ENCODE results near the gene MYL7.
A peak's percentile ranks its signal among the peaks of the same experiment; 100 is the strongest.
"Not testable (repeated sequence)": the region's sequence is repeated elsewhere in the genome, so short reads cannot be mapped to it uniquely, and the experiment has no call there.

MYL7 gene

GRCh38 chr7:44142028-44142427 lies 896 bp upstream of the MYL7 start:
- intact Hi-C loops (cut with DNase I) = no loop called here
- DNase-seq = no peak

GRCh38 chr7:44140341-44140740 lies 791 bp downstream of the MYL7 start:
- DNase-seq = no peak
- intact Hi-C loops (cut with DNase I) = no loop called here

- no peak for DNase-seq
- intact Hi-C loops (cut with DNase I) = no loop called here
Measured at GRCh38 chr7:44139311-44140010, 1.7 kb downstream of the MYL7 start.

- intact Hi-C loops (cut with DNase I) = no loop called here
- DNase-seq = no peak
Measured at GRCh38 chr7:44138698-44139097, 2.4 kb downstream of the MYL7 start.

- intact Hi-C loops (cut with DNase I) = no loop called here
- DNase-seq = no peak
Measured at GRCh38 chr7:44136731-44137130, 4.4 kb downstream of the MYL7 start.

GRCh38 chr7:44134943-44135628 lies 6.0 kb downstream of the MYL7 start:
- peak in 2 of 42 donors; percentile 24 to 30 for DNase-seq

GRCh38 chr7:44133295-44133694 lies 7.8 kb downstream of the MYL7 start:
- intact Hi-C loops (cut with DNase I) = no loop called here

More at GRCh38 chr7:44134943-44135628, 6.0 kb downstream of the MYL7 start:
- intact Hi-C loops (cut with DNase I) = no loop called here

GRCh38 chr7:44132039-44132438 lies 9.1 kb downstream of the MYL7 start:
- DNase-seq = no peak
- intact Hi-C loops (cut with DNase I) = no loop called here

More at GRCh38 chr7:44133295-44133694, 7.8 kb downstream of the MYL7 start:
- no peak for DNase-seq

GRCh38 chr7:44131173-44132029 lies 9.7 kb downstream of the MYL7 start:
- no peak for DNase-seq
- intact Hi-C loops (cut with DNase I) = no loop called here

- intact Hi-C loops (cut with DNase I) = loop anchor here (10.0 kb wide), 1 partner anchor 84 kb away; the partner anchor contains the start of gene DBNL
- DNase-seq = no peak
Measured at GRCh38 chr7:44128721-44129582, 12.2 kb downstream of the MYL7 start.

GRCh38 chr7:44127161-44127560 lies 14.0 kb downstream of the MYL7 start:
- intact Hi-C loops (cut with DNase I) = loop anchor here (10.0 kb wide), 1 partner anchor 82 kb away; the partner anchor contains the start of gene DBNL
- no peak for DNase-seq

GRCh38 chr7:44126574-44126973 lies 14.6 kb downstream of the MYL7 start:
- DNase-seq = not testable (repeated sequence)
- intact Hi-C loops (cut with DNase I) = loop anchor here (10.0 kb wide), 1 partner anchor 82 kb away; the partner anchor contains the start of gene DBNL

- intact Hi-C loops (cut with DNase I) = loop anchor here (10.0 kb wide), 1 partner anchor 80 kb away; the partner anchor contains the start of gene DBNL
- DNase-seq = no peak
Measured at GRCh38 chr7:44124822-44125202, 16.3 kb downstream of the MYL7 start.

GRCh38 chr7:44123190-44124003 lies 17.7 kb downstream of the MYL7 start, which contains the start of gene POLD2:
Gene POLD2, minus strand, starts transcription at chr7:44123548. Its CDS starts 1,495 bp downstream, at chr7:44122053.
- DNase-seq = peak; percentile 95 to 99 (median 99)
- intact Hi-C loops (cut with DNase I) = loop anchor here (10.0 kb wide), 1 partner anchor 79 kb away; the partner anchor contains the start of gene DBNL

- no peak for DNase-seq
- intact Hi-C loops (cut with DNase I) = loop anchor here (10.0 kb wide), 1 partner anchor 78 kb away; the partner anchor contains the start of gene DBNL
Measured at GRCh38 chr7:44122529-44122928, 18.6 kb downstream of the MYL7 start.

- intact Hi-C loops (cut with DNase I) = loop anchor here (10.0 kb wide), 1 partner anchor 77 kb away; the partner anchor contains the start of gene DBNL
- no peak for DNase-seq
Measured at GRCh38 chr7:44121761-44122420, 19.2 kb downstream of the MYL7 start.

- intact Hi-C loops (cut with DNase I) = loop anchor here (10.0 kb wide), 1 partner anchor 76 kb away; the partner anchor contains the start of gene DBNL
- no peak for DNase-seq
Measured at GRCh38 chr7:44120395-44120794, 20.7 kb downstream of the MYL7 start.

Measured in head of caudate nucleus (tissue), 42 donors.